ENCODE data around the gene KRTAP10-7. TPM values are rescaled to one million over a fixed set of nuclear protein-coding genes. Genes with fewer than 3 reads are reported as not detected.
"Not testable (repeated sequence)": the region's sequence is repeated elsewhere in the genome, so short reads cannot be mapped to it uniquely, and the experiment has no call there.

The KRTAP10-7 gene
- total RNA-seq, 2 donors from 2014 or later: not detected

- no peak for DNase-seq
- TF ChIP-seq POLR2A (IDR thresholded peaks at IDR 0.05) (no peak), CTCF (IDR thresholded peaks at IDR 0.05) (no peak)
- no peaks in the 10 kb centered on the region for H3K27me3 ChIP-seq
- no peaks in the 10 kb centered on the region for H3K9me3 ChIP-seq
- ATAC-seq: no peak
- no peaks in the 10 kb centered on the region for H3K36me3 ChIP-seq (replicated peaks in 1 of 2; ENCODE audit: insufficient read depth in 1 of 2, low read depth in 2 of 2)
- intact Hi-C loops (cut with DNase I): no loop called here
- no peak overlapping the region for H3K4me3 ChIP-seq
- no peaks in the 10 kb centered on the region for H3K4me1 ChIP-seq
- H3K27ac ChIP-seq: no peak overlapping the region
- 40 to 70% methylated on average over 7 to 9 of the region's 9 CpGs for WGBS, 2 donors
These were observed 4.2 kb upstream of the KRTAP10-7 start for GRCh38 chr21:44596068-44596725.

GRCh38 chr21:44598061-44598460, 2.3 kb upstream of the KRTAP10-7 start:
- H3K4me1 ChIP-seq: no peaks in the 10 kb centered on the region
- no peaks in the 10 kb centered on the region for H3K27me3 ChIP-seq
- ATAC-seq (no peak), DNase-seq (no peak)
- no peak overlapping the region for H3K27ac ChIP-seq
- no peak for TF ChIP-seq CTCF (IDR thresholded peaks at IDR 0.05)
- no peak for TF ChIP-seq POLR2A (IDR thresholded peaks at IDR 0.05)
- intact Hi-C loops (cut with DNase I): no loop called here
- WGBS, 2 donors: 57 to 72% methylated on average over 11 of the region's 11 CpGs
- no peak overlapping the region for H3K4me3 ChIP-seq
- no peaks in the 10 kb centered on the region for H3K36me3 ChIP-seq (replicated peaks in 1 of 2; ENCODE audit: insufficient read depth in 1 of 2, low read depth in 2 of 2)
- H3K9me3 ChIP-seq: no peaks in the 10 kb centered on the region

GRCh38 chr21:44599264-44600029, 950 bp upstream of the KRTAP10-7 start:
- intact Hi-C loops (cut with DNase I): no loop called here
- no peaks in the 10 kb centered on the region for H3K4me1 ChIP-seq
- no peak overlapping the region for H3K27ac ChIP-seq
- H3K4me3 ChIP-seq: no peak overlapping the region
- ATAC-seq: no peak
- WGBS, 2 donors: 77% methylated on average over 8 of the region's 8 CpGs
- no peak for DNase-seq
- TF ChIP-seq POLR2A (IDR thresholded peaks at IDR 0.05) (no peak), CTCF (IDR thresholded peaks at IDR 0.05) (no peak)
- no peaks in the 10 kb centered on the region for H3K9me3 ChIP-seq
- no peaks in the 10 kb centered on the region for H3K27me3 ChIP-seq
- no peaks in the 10 kb centered on the region for H3K36me3 ChIP-seq (replicated peaks in 1 of 2; ENCODE audit: insufficient read depth in 1 of 2, low read depth in 2 of 2)

GRCh38 chr21:44601091-44601490, 694 bp downstream of the KRTAP10-7 start:
- ATAC-seq; H3K36me3 ChIP-seq (replicated peaks in 1 of 2; ENCODE audit: insufficient read depth in 1 of 2, low read depth in 2 of 2): not testable (repeated sequence)

GRCh38 chr21:44601596-44602462, 1.4 kb downstream of the KRTAP10-7 start:
- H3K4me3 ChIP-seq: no peak overlapping the region
- H3K36me3 ChIP-seq (replicated peaks in 1 of 2; ENCODE audit: insufficient read depth in 1 of 2, low read depth in 2 of 2): no peaks in the 10 kb centered on the region
- intact Hi-C loops (cut with DNase I): no loop called here
- H3K27ac ChIP-seq: no peak overlapping the region
- no peaks in the 10 kb centered on the region for H3K4me1 ChIP-seq
- no peaks in the 10 kb centered on the region for H3K27me3 ChIP-seq
- 45 to 70% methylated on average over 22 to 23 of the region's 23 CpGs for WGBS, 2 donors
- TF ChIP-seq POLR2A (IDR thresholded peaks at IDR 0.05): no peak
- TF ChIP-seq CTCF (IDR thresholded peaks at IDR 0.05): no peak
- no peaks in the 10 kb centered on the region for H3K9me3 ChIP-seq
- no peak for ATAC-seq
- no peak for DNase-seq

More at GRCh38 chr21:44601091-44601490, 694 bp downstream of the KRTAP10-7 start:
- H3K4me3 ChIP-seq; H3K9me3 ChIP-seq; intact Hi-C loops (cut with DNase I); H3K27ac ChIP-seq; H3K4me1 ChIP-seq; H3K27me3 ChIP-seq; DNase-seq: not testable (repeated sequence)
- WGBS, 2 donors: 50 to 67% methylated on average over 8 to 9 of the region's 10 CpGs
